Measurements from ENCODE around the gene LMNB1.
"Not testable (repeated sequence)": the region's sequence is repeated elsewhere in the genome, so short reads cannot be mapped to it uniquely, and the experiment has no call there.

Gene LMNB1

DNA sequence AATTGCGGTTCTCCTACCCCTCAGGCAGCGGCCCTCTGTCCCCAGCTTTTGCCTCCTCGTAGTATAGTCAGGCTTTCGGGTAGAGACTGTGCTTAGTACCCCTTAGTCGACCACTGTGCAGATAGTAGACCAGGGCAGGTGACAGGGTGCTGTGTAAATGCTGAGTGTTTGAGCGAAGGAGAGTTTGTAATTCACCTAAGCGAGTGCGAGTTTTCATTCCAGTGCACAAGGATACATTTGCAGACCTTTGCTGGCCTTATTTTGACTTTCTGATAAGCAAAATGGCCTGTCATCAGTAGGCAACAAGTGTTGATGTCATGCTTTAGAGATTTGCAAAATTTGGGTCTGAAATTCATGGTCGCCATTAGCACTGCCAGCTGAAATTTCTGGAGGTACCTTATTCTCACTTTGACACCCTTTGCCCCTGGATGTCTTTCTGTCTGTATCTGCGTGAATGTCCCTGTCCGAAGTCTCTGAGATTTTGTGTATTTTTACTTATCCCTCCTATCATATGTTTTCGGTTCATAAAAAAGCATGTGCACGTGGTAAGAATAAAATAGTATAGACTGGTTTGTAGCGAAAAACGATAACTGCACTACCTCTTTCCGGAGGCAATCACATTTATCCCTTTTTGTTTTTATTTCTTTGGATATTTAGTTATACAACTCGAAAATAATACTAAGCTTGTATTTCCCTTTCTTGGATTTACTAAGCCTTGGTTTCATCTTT lies 1.9 kb downstream of the LMNB1 start:
- DNase-seq: peak in 1 of 2 experiments; percentile 30

DNA sequence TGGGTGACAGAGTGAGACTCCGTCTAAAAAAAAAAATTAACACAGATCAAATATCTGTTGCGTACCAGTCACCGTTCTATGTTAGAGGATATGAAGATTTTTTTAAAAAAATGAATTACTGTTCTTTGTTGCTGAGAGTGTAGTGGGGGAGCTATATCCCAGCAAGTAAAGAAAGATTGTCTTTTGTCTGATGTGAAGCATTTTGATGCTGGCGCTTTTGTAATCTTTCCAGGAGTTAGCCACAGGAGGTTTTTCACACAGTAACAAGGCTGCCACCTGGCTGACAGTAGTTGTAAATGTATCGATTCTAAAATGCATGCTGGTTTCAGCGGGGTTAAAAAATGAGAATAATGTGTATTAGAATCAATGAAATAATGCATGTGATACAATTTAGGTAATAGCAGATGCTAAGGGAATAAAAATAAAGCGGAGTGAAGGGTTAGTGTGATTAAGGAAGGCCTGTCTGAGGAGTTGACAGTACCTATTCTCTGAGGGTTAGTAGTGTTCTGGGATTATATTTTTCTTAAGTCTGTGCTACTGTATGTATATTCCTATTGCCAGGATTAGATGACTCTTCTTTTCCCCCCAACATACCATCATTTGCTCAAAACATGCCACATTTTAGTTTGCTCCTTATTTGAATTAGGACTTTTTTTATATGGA lies 3.4 kb downstream of the LMNB1 start:
- peak; percentile 39 to 51 for DNase-seq

DNA sequence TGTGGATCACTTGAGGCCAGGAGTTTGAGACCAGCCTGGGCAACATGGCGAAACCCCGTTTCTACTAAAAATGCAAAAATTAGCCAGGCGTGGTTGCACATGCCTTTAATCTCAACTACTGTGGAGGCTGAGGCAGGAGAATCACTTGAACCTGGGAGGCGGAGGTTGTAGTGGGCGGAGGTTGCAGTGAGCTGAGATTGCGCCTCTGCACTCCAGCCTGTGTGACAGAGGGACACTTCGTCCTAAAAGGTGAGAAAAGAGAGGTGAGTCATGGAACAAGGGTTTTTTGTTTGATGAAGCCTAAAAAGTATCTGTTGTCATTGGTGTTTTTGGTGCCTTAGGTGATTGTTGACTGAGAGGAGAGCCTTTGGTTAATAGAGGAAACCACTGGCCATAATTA lies 11.5 kb downstream of the LMNB1 start:
- DNase-seq: peak; percentile 47 to 48

DNA sequence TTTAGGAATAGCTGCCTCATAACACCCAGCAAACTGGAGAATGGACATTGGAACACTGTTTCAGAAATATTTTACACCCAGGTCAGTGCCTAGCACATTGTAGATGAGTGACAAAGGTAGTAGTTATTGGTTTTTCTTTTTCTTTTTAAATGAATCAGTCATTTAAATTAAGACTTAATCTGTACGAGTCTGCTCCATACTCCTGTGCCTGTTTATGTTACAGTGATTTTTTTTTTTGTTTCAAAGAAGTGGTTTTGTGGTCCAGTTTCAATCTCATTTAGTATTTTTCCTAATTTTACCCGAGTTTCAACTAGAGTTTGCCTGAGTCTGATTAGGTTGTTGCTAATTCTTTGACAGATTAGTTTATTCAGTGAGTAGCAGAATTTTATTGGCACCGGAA lies 16.2 kb downstream of the LMNB1 start:
- no peak for DNase-seq

DNA sequence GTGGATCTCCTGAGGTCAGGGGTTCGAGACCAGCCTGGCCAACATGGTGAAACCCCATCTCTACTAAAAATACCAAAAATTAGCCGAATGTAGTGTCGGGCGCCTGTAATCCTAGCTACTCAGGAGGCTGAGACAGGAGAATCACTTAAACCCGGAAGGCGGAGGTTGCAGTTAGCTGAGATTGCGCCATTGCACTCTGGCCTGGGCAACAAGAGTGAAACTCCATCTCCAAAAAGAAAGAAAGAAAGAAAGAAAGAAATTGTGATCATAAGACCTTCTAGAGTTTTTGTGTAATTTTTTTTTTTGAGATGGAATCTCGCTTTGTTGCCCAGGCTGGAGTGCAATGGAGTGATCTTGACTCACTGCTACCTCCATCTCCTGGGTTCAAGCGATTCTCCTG lies 16.7 kb downstream of the LMNB1 start:
- DNase-seq: not testable (repeated sequence)

DNA sequence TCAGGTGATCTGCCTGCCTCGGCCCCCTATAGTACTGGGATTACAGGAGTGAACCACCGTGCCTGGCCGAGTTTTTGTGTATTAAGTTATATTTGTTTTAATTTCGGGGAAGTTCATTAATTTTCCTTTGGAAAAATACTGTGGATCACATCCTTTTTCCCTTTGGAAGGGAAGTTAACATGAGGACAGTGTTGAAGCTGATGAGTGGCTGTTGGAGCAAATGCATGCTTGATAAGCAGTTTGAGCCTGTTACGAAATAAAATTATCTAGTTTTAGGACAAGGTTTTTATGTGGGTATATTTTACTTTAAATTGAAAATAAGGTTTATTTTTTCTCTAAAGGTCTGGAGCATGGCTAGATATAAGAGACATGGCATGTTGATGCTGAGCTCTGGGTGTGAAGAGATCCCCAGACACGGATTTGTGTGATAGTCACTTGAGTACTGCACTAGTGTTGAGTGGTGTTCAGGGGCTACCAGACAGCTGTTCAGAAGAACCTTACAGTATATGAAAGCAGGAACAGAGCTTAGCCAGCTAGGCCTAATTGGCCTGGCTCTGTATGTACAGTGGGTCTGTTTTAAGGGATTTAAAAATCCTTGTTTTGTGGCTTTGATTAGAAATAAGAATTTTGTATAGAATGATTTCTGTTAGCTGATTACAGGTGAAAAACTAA lies 17.4 kb downstream of the LMNB1 start:
- peak in 1 of 2 experiments; percentile 12 for DNase-seq

GRCh38 chr5:126799780-126800179 lies 22.8 kb downstream of the LMNB1 start:
- DNase-seq: no peak

DNA sequence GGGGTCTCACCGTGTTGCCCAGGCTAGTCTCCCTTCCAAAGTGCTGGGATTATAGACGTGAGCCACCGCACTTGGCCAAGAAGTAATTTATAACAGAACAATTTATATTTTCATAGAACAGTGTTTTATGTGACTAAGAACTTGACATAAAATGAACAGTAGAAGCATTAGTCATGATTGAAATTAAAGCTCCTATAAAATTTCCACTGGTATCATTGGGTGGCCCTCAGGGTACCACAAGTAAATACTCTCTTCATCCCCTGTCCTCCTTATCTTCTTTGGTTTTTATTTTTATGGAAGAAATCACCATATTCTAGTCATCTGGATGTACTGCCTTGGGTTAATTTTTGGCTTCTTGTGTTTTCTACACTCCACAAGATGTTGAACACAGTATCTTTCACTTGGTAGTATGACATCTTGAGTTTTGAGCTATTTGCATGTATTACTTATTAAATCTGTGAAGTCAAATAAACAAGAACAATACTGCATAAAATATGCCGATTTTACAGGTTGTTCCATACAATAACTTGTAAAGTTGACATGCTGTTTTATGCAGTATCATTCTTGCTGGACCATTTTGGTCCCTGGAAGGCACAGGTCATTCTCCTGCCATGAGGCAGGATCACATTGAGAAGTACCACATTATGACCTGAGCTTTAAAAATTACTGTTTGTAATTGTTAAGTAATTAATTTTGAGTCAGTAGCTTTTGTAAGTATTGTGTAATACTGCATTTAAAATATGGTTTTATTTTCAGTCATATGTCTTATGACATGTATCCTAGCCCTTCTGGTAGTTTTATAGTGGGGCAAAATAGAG lies 24.4 kb downstream of the LMNB1 start:
- no peak for DNase-seq

GRCh38 chr5:126801992-126802294 lies 25.0 kb downstream of the LMNB1 start:
- no peak for DNase-seq

DNA sequence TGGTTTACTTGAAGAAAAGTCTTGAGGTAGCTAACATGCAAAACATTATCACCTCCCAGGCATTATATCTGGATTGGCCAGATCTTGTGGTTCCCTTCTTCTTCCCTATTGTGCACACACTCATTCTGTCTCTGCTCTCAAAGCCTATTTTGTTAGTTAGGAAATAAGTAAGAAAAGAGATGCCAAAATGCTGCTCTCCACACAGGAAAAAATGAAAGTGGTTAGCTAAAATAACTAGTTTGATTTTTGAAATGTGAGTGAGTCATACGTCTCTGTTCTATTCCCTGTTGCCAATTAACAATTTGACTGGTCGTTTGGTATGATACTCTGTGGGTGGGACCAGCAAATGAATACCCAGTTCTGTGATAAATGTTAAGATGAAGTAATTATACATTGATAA lies 28.1 kb downstream of the LMNB1 start:
- DNase-seq: no peak

DNA sequence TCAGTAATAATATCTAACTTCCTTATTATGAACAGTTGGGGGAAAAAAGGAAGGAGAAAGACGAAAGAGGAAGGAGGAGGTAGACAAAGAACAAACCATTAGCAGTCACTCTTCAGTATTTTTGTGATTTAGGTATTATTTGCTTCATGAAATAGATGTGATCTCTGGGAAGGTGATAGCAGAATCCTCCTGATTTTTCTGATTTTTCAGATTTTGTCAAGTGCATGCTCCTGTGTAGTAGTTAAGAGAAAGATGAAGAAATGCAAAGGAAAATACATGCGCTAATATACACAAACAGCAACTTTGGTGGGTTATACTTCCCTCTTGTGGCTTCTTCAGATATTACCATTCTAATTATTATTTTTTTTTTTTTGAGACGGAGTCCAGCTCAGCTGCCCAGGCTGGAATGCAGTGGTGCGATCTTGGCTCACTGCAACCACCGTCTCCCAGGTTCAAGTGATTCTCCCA lies 31.6 kb downstream of the LMNB1 start:
- DNase-seq: no peak

- DNase-seq: no peak
Measured at GRCh38 chr5:126809916-126810315, 33.0 kb downstream of the LMNB1 start.

DNA sequence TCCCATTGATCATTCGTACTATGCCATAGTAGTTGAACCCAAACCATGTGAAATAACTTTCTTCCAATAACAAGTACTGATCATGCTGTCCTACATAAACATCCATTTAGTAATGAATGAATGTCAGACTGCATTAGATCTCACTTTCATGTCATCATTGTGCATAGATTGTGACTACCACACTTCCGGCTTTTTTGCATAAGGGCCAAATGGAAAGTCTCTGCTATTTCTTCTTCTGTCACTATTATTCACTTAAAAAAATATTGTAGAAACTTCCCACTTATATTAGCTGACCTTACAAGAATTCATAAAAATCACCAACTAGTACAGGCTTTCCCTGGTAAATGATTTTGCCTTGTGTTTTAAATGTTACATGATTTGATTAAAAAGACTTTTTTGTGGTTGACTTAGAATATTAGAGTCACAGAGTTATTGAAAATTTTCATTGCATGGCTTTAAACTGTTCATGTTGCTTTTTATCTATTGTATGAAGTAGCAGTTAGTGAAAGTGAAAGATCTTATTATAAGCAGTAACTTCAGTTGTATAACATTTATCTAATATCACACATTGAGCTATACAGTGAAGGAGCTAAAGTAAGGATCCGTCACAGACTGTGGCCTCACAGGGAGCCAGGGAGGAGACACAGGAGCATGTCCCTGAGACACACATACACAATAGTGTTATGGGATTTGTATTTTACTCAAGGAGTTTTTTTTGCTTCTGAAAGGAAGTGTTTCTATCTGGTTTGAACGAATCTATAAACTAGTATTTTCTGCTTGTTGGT lies 33.9 kb downstream of the LMNB1 start:
- no peak for DNase-seq

DNA sequence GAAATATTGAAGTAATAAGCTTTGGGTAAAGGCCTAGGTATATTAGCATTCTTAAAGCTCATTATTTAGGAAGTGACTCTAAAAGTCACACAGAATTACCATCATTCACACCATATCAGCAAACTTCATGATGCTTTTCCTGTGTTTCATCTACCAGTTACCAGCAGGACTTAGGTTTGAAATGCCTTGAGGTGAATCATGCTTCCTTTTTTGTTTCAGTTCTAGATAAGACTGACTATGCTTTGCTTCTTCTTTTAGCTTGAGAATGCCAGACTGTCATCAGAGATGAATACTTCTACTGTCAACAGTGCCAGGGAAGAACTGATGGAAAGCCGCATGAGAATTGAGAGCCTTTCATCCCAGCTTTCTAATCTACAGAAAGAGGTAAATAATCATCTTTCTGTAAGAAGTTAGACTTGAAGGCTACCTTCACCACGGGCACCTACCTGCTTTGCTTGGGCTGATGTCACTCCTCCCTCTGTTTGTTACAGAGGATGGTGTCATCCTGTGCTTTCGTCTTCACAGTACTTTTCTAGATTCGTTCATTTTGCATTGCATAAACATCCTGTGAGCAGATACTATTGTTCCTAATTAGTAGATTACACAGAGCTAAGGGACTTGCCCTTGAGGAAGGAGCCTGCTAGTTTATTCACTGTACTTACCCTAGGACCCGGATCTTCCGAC lies 34.7 kb downstream of the LMNB1 start:
- peak; percentile 37 to 54 for DNase-seq

- DNase-seq: no peak
Measured at GRCh38 chr5:126812199-126812570, 35.2 kb downstream of the LMNB1 start.

DNA sequence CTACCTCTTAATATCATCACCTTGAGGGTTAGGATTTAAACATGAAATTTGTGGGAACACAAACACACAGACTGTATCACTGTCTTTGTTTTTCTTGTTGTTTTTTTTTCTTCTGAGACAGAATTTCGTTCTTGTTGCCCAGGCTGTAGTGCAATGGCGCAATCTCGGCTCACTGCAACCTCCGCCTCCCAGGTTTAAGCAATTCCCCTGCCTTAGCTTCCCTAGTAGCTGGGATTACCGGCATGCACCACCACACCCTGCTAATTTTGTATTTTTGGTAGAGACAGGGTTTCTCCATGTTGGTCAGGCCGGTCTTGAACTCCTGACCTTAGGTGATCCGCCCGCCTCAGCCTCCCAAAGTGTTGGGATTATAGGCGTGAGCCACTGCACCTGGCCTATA lies 36.9 kb downstream of the LMNB1 start:
- DNase-seq: not testable (repeated sequence)

GRCh38 chr5:126814721-126815404 lies 37.9 kb downstream of the LMNB1 start:
- no peak for DNase-seq

GRCh38 chr5:126816649-126817048 lies 39.7 kb downstream of the LMNB1 start:
- peak in 1 of 2 experiments; percentile 14 for DNase-seq

DNA sequence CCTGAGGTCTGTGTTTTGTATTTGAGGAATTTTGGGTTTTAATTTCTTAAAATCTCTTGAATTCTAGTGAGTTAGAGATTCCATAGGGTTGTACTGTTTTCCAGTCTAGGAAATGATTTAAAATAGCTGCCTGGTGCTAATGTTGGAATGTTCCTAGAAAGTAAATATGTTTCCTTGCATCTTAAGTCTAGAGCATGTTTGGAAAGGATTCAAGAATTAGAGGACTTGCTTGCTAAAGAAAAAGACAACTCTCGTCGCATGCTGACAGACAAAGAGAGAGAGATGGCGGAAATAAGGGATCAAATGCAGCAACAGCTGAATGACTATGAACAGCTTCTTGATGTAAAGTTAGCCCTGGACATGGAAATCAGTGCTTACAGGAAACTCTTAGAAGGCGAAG lies 41.8 kb downstream of the LMNB1 start:
- DNase-seq: no peak

DNA sequence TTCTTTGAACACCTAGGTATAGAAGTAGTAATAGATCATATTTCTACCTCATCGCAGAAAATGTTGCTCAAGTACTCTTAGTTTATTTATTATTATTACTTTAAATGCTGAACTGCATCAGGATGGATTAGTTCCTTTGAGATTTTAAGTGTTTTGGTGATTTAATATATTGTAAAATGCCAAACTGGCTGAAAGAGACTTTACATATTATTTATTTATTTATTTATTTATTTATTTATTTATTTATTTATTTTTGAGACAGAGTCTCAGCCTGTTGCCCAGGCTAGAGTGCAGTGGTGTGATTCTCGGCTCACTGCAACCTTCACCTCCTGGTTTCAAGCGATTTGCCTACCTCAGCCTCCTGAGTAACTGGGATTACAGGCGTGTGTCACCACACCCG lies 42.3 kb downstream of the LMNB1 start:
- DNase-seq: no peak

DNA sequence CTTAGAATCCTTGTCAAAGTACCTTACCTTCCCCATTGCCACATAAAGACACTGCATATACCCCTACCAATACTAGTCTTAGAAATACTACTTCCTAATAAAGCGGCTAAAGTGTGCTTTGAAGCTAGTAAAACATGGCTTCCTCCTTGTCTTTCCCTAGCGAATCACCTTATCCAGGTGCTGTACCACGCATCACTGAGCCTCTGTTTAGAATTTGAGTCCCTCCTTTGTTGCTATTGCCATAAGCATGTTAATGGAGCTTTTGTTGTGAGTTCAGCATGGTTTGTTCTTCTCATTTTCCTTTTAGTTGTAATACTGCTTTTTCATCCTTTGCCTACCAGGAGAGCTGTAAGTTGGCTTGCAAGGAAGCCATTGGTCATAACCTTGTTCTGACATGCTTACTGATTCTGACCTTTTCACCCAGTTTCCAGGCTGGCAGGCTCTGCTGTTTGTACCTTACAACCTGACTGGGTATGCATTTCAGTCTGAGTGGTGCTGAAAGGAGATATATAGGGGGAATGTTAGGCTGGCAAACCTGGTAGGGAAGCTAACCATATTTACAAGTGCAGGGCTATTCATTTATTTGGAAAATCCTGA lies 49.8 kb downstream of the LMNB1 start:
- no peak for DNase-seq

All from activated T-cell treated with anti-CD3 and anti-CD28 coated beads, Interleukin-2, amount 50 U/mL, for 48 hours (primary cell).